Middle frontal gyrus (tissue), 1 donor: ENCODE results near the gene ALDH1A2.
"Not testable (repeated sequence)": the region's sequence is repeated elsewhere in the genome, so short reads cannot be mapped to it uniquely, and the experiment has no call there.

Experiments used
- DNase-seq: peaks from one replicate; pipeline ENCODE4 v3.0.0-alpha.2; 2015; ENCODE audit warnings: low spot score; ENCODE audit errors: extremely low spot score

Gene ALDH1A2

DNA sequence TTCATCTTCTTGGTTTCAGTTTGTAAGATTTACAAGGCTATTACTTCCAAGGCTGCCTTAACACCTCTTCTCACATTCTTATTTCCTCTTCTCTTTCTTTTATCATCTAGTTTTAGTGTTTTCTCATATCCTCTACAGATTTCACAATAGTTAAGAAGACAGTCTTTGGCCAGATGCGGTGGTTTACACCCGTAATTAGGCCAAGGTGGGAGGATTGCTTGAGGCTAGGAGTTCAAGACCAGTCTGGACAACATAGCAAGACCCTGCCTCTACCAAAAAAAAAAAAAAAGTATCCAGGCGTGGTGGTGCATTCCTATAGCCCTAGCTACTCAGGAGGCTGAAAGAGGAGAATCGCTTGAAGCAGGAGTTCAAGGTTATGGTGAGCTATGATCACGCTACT is 3.5 kb upstream of the ALDH1A2 start:
- DNase-seq = no peak

DNA sequence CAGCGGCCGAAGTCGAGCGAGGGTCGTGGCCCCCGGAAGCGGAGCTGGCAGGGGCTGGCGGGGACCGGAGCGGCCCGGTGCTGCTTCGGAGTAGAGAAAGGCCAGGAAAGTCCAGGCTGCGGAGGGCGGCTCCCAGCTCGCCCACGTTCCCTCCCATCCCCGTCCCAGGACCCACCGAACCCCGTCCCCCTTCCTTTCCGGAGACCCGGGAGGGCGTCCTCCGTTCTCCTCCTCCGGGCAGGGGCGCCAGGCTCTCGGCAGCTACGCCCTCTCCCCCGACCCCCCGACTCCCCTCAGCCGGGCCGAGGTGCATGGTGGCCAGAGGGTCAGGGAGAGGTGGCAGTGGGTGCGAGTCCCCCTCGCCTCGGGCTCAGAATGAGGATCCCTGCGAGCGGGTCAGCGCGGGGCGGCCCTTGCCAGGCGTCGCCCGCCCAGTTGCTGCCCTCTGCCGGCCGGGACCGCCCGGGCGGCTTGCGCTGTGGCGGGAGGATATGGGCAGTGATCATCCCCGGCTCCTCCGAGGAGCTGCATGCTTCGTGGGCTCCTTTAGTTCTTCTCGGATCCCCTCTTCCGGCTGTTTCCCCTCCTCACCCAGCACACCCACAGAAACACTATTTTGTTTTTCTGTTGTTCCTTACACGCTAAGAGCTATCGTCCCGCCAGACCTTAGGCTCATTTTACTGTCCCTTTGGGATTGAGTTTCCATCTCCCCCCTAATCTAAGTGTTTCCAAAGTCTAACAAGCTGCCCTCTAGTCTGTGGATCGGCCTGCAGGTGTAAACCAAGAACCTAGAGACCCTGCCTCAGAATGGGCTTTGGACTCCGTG is 744 bp upstream of the ALDH1A2 start:
- DNase-seq = no peak

DNA sequence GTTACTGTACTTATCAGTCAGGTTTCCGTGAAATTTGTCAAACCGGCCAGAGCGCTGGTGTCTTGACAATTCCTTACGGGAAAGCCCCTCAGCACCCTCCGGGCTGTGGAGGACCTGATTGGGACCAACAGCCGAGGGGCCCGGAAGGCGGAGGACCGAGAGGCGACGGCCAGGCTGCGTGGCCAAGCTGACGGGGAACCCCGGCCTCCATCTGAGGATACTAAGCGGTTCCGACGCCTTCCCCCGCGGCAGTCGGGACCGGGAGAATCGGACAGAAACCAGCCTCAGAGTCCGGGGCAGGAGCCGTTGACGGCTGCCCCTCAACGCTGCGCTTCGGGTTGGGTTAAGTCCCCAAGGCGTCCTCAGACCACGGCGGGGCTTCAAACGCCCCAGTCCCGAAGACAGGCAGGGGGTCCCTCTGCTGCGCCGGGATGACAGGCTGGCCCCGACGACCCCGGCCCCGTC is 499 bp downstream of the ALDH1A2 start:
- DNase-seq = no peak

DNA sequence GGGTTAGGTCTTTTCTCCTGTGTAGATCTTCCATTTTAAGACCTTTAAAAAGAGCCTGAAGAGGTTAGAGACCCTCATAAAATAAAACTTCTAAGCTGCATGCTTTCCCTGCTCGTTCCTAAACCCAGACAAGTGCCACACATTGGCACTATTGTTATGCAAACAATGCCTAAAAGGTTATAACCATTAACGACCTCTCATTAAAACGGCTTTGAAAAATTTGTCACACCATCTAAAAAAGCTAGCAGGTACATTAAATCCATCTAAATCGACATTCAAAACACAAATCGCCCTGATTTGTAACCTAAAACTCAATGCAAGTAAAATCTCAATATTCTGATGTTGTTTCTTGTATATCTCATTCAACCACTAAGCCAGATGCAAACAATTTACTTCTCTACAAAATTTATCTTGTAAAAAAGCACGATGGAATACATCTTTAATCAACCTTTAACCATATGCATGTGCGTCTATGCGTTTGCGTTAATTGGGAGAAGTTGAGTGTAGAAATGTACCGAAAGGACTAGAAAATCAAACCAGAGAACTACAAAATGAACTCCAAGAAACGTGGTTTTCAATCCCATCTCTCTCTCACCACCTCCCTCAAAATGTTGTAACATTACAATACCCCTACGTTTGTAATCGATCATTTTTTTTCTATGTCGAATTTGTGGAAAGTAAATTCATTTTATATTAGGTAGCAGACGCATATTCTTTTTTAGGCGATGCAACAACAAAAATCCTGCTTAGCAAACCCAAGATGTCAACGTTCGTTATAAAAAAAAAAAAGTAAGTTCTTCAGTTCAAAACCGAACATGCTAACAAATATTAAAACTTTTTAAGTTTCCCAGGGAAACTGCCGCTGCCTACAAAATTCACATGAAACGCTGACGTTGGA is 1.2 kb downstream of the ALDH1A2 start:
- DNase-seq = no peak

DNA sequence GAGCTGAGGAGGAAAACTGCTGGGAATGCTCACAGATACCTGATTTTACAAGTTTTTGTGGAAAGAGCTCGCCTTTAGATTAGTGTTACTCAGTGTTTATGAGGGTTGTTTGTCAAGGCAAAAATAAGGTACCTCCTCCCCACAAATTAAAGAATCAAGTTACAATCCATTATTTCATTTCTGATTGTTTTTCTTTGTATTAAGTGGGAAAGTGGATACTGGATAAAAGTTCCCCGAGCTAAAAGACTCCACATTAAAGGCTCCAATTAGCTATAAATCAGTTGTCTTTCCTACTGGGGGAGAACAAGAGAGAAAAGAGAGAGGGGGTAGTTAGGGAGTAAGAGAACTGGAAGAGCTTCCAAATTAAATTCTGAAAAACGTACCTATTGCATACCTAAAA is 1.9 kb downstream of the ALDH1A2 start:
- no peak for DNase-seq

DNA sequence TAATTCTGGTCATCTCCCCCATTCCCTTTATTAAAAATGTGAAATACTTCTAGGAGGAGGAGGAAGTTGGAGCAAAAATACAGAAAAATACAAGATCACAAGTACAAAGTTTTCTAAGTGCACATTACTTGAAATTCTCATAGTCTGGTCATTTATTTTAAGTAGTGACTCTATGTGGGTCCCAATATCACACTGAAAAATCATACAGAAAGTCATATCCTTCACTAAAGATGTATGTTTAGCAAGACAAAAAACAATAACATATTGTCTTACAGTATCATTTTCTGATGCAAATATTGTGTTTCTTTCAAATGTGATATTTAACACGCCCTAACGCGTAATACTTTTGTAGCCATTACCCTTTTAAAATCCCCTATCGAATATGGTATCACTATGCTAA is 2.5 kb downstream of the ALDH1A2 start:
- DNase-seq = no peak

DNA sequence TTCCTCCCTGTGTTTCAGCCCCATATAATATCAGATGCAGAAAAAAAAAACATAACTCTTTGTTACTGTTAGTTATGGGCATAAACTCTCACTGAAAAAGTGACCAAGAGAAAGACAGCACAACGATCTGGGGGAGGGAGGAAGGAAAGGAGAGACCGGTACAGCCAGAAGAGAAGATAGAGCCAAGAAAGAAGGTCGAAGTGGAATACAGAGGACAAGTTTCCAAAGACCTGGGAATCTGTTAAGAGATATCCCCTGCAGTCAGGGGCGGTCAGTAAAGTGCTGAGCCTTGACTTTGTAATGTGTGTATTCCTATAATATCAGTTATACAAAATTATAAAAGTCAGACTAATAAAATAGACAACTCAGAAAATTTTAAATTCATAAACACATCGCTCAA is 3.3 kb downstream of the ALDH1A2 start:
- no peak for DNase-seq

DNA sequence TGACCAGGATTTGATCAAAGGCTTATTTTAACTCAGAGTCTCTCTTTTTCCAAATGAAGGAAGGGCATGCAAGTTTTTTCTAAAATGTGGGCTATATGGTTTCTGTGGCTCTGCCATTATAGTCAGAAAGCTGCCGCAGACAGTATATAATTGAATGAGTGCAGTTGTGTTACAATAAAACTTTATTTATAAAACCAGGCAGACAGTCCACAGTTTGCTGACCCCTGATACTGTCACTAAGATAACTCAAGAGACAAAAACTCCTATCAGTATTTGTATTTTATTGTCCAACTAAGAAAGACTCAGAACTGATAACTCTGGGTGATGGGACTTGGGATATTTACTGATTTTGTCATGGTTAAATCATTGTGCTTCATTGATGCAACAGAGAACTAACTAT is 4.9 kb downstream of the ALDH1A2 start:
- no peak for DNase-seq

DNA sequence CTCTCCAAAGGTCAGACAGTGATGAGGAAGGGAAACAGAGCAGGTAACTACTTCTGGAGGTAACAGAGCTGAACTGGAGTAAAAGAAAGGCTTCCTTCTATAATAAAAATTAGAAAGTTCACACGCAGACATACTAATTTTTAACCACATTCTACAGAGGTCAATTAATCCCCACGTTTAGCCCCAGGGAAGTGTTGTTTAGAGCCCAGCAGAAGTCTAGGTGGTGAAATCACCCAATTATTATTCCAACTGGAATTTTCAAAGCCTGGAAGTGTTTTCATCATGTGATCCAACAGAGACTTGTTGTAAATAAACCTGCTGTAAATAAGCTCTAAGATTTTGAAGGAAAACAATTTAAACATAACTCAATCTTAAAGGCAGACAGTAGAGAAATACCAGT is 6.8 kb downstream of the ALDH1A2 start:
- no peak for DNase-seq

DNA sequence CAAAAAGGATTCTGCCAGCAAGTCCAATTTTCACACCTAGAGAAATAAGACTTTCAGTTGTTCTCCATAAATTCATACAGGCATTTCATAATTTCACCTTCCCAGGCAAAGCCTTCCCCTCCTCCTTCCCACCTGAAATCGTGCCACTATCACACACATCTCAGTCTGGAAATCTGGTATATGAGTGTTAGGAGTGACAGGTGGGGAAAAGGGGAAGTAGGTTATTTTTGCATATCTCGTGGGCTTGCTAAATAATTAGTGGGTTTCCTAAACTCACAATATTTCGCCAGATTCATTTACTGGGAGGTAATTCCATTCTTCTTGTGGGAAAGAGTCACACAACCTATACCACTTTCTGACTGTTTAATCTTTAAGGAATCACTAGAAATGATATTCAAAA is 7.4 kb downstream of the ALDH1A2 start:
- DNase-seq = no peak

DNA sequence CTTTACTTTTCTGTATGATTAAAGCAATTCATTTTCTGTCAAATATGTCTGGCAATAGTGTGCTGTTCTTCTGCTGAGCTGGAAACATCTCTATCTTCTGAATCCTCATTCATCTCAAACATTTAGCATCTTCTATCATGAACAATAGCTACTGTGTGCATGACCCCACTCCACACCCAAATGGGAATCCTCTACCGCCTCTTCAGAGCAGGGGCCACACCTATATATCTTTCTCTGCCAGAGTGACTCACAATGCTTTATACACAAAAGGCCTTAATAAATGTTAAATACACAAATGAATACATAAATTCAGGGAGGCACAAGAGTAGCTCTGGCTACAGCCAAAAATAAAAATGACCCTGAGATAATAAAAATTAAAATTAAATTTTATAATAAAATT is 8.0 kb downstream of the ALDH1A2 start:
- DNase-seq = no peak

DNA sequence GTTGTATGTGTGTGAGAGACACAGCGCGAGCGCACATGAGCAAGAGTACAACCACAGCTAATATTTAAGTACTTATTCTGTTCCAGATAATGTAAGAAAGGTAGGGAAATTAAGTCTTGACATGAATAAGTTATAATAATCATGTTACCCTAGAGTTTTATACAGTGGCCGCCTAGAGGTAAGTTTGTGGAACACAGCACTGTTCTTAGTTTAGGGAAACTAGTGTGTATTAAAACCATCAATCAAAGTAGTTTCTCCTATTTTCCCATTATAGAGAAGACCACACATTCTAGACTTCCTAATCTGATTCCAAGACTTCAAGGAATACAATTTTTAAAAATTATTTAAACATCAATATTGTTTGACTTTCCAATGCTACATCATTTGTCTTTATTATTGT is 9.5 kb downstream of the ALDH1A2 start:
- DNase-seq = no peak

DNA sequence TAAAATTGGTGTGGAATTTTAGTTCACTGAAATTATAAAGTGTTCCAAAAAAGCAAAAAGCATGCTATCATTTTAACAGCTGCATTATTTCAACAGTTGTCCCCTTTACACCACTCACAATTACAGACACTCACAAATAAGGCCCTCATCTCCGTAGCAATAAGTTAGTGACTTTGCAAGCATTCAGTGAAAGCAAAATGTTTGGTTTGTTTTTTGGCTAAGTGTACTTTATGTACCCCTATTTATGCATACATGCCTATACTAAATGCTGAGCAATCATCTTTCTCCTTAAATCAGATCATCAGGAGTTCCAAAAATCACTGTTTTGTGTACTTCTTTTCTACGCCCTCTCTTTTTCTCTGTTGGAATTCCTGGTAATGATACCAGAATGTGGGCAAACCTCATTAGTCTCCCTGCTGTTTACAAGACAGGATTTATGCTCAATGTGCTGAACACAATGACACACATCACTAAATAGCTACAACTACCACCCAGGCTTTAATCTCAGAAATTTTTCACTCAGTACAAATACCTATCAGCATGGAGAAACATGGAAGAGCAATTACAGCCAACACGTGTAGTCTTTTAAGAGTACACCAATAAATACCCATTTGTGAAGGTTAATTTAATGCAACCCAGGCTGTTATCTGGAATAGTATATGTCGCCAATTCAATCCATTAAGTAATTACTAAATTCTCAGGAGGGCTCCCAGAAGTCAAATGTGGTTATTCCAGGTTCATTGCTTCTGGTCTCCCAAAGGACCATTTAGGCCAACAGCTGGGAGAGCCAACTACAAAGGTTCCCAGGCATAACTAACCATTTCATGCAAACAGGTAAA is 12.0 kb downstream of the ALDH1A2 start:
- no peak for DNase-seq

DNA sequence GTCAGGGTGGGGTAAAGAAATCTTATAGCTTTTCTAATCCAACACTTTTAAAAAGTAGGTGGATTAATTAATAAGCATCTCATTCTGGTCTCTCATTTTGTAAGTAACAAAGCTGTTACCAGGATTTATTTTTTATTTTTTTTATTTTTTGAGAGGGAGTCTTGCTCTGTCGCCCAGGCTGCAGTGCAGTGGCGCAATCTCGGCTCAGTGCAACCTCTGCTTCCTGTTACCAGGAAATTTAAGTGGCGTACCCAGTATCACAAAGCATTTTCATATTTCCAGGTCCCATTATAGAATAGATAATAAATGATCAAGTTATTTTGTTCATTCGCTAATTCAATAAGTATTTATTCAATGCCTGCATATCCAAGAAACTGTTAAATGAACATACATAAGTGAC is 13.2 kb downstream of the ALDH1A2 start:
- DNase-seq = no peak

DNA sequence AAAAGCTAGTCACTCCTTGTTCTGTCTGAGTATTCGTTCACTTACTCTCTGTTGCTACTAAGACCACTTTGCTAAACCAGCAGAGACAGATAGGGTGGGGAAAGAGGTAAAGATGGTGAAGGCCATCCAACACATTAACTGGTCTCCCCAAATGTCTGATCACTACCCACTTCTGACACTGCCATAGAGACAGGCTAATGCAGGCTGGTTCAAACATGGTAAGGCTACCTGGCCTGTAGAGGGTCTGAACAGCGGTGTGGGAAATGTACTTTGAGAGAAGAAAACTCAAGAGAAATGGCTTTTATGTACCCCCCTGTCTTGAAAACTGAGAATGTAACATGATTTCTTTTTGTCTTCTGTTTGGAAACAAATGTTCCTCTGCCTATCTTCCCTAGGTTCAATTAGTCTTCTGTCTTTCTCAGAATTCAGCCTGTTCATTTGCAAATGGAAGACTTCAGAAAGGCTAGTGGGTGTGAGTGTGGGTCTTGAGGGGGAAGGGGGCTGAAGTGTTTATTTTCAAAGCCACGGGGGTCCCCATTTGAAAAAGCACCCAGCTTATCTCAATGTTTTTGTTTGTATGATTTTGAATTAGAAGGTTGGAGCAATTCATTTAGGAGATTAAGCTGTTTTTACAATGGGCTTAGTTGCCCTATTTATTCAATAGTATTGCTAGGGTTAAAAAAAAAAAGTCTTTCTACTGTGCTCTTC is 15.8 kb downstream of the ALDH1A2 start:
- no peak for DNase-seq

DNA sequence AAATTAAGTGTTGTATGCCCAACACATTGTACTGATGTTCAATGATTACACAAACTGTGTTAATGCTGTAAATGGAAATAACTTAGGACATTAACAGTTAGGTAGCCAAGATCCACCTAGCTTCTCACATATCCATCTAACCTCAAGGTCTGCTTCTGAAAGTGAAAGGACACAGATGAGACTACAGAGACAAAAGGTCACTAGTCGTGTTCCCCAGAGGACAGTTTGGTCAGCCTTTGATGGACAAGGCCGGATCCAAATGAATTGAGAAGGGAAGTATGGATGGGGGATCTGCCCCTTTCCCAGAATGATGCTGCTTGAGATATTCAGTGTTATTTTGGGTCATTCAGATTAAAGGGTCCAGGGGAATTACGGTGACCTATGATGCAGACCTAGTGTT is 17.2 kb downstream of the ALDH1A2 start:
- no peak for DNase-seq

DNA sequence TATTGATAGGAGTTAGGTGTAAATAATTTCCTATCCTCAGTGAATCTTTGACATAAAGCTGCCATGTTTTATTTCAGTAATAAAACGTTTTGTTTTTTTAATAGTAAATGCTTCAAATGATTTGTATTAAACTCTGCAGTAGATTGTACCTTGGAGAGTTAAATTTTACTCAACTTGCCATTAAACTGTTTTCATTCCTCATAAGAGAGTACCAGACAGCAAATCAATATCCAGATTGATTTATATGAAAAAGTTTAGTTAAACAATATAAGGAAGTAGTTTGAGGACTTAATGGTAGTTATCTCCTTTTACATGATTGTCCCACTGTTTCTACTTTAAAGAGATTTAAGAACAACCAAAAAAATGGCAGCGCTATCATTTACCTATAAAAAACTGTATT is 18.4 kb downstream of the ALDH1A2 start:
- DNase-seq = no peak

DNA sequence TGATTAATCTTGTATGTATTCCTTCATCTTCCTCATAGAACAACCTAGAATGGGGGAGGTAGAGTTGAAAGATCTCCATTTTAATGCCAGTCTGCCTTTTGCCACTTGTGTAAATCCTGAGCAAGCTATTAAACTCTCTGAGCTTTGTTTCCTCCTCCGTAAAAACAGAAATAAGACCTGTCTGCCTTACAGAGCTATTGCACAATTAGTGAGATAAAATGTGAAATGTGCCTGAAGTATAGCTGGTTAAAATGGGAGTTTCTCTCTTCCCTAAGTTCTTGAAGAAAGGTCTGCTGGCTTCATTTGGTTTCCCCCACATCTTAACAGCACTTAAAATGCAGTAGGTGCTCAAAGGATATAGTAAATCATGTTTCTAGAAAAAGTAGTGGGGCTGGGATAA is 19.0 kb downstream of the ALDH1A2 start:
- DNase-seq = no peak

DNA sequence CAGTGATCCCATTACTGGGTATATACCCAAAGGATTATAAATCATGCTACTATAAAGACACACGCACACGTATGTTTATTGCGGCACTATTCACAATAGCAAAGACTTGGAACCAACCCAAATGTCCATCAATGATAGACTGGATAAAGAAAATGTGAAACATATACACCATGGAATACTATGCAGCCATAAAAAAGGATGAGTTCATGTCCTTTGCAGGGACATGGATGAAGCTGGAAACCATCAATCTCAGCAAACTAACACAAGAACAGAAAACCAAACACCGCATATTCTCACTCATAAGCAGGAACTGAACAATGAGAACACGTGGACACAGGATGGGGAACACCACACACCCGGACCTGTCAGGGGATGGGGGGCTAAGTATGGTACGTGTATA is 20.1 kb downstream of the ALDH1A2 start:
- DNase-seq = not testable (repeated sequence)

DNA sequence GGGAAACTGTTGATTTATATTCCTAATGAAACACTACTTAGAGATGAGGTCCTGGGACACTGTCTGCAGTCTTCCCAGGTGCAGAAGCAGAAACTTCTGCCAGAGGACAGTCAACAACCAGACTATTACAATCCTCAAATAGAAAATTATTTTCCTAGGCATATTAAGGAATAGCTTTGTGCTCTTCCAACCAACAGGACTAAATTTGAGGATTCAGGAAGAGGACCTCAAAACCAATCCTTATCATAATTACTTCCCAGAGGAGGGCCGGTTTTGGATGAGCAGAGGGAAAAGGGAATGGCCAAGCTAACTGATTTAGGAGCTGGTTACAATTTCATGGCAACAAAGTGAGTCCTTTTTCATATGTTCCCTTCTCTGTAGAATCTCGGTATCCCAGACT is 21.0 kb downstream of the ALDH1A2 start:
- no peak for DNase-seq
